HT1080 (cell line): ENCODE results near the gene CCL27. TPM values are rescaled to one million over a fixed set of nuclear protein-coding genes. Genes with fewer than 3 reads are reported as not detected.

Experiments used
- DNase-seq: peaks from one replicate; pipeline ENCODE4 v3.0.0-alpha.2; 2015; ENCODE audit warnings: low read depth
- total RNA-seq: library from RNA; depleted of rRNA; stranded (reverse); fragments of >200 nt; shearing (Covaris generic); gene quantifications from 2 replicates; pipeline ENCODE4 v1.2.3, GENCODE V29; 2014

Gene CCL27
- total RNA-seq, 1 experiment from 2014 or later, result 0.26 TPM

- DNase-seq, result no peak
These were observed 23.1 kb upstream of the CCL27 start for GRCh38 chr9:34685591-34685990.

DNA sequence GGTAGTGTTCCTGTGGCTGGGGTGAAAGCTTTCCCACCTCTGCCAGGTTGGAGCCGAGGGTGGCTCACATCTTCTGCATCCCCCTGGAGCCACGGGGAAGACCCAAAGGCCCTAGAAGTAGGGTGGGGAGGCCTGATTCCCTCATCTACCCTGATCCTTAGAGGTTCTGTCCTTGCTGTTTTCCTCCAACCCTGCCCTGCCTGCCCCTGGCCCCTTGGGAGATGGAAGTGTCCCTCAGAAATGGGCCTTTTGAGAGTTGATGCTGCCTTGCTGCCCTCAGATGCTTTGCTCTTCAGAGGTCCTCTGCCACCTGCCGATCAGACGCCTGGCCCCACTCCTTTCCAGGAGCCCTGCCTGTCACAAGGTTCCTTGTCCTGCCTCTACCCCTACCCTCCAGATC is 22.4 kb upstream of the CCL27 start:
- DNase-seq, result no peak

DNA sequence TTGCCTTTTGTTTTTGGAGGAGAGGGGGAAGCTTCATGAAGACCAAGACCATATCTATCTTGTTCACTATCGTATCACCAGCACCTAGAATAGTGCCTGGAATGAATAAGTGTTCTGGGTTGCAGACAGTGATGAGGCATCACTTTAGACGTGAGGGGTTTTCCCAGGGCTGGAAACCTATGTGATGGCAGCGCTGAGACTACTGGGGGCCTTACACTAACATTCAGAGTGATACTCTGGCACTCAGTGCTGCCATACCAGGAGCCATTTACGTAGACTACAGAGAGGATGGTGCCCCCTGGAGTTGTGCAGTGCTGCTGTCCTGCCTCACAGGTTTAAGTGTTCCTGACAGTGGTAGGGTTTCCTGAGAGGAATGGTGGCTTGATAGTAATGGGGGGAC is 21.7 kb upstream of the CCL27 start:
- no peak for DNase-seq

- DNase-seq, result no peak
These were observed 13.4 kb upstream of the CCL27 start for GRCh38 chr9:34675869-34676268.

DNA sequence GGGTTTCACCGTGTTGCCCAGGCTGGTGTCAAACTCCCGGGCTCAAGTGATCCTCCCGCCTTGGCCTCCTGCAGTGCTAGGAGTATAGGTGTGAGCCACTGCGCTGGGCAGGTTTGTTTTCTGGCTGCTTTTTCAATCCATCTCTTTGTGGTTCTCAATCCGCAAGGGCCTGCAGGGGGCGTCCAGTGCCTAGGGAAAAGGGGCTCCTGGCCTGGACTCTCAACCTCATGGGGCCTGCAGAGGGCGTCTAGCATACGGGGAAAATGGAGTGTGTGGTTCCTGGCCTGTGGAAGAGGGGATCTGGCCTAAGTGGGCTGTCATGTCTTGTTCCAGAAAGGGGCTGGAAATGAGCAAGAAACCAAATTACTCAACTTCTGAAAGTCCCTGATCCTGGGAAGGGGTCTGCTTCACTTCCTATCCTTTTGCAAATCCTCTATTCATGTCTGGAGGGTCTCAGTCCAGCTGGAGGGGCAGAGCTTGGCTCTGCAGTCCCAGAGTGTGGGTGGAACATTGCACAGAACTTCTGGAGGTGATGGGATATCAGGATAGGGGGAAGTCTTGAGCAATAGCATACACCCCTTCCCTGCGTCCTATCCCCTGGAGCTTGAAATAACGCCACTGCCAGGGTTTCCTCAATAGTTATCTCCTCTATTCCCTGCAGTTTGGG is 12.7 kb upstream of the CCL27 start:
- DNase-seq, result peak; percentile 61

- no peak for DNase-seq
These were observed 12.0 kb upstream of the CCL27 start for GRCh38 chr9:34674440-34674839.

- DNase-seq, result no peak
These were observed 8.8 kb upstream of the CCL27 start for GRCh38 chr9:34671307-34671706.

GRCh38 chr9:34669809-34670562 is 7.5 kb upstream of the CCL27 start:
- DNase-seq, result no peak

GRCh38 chr9:34665381-34666250 is 3.2 kb upstream of the CCL27 start:
- peak; percentile 76 for DNase-seq

GRCh38 chr9:34665067-34665380 is 2.6 kb upstream of the CCL27 start:
- DNase-seq, result no peak

DNA sequence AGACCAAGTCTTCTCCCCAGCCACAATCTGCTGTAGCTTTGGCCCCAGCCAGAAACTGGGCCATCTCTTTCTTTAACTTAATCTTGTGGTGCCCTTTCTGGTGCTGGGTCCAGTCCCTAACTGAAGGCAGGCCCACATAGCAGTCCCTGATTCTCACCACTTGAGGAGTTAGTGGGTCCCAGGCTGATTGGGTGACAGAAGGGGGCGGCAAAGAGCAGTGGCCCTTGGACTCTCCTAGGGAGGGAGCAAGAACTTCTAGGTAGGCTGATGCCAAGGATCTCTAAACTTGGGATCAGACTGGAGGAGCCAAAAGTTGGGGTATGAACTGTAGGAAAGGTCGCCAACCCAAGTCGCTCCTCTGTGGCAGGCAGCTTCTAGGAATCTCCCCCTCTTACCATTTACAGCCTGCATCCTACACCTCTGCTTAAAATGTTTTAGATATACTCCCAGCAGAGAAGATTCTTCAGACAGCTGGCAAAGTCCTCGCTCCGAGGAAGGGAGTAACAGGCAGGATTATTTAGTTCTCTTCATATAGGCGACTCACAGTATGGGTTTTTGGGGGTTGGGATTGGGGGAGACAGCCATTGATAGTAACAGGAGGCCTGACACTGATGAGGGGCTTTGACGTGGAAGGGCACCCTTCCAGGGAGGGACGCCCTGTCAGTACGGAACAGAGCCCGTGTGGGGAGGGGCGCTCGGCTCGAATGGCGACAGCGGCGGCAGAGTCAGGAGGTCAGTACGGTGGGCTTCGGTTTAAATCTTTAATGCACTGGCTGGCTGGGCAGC is 2.0 kb upstream of the CCL27 start:
- peak; percentile 50 for DNase-seq

DNA sequence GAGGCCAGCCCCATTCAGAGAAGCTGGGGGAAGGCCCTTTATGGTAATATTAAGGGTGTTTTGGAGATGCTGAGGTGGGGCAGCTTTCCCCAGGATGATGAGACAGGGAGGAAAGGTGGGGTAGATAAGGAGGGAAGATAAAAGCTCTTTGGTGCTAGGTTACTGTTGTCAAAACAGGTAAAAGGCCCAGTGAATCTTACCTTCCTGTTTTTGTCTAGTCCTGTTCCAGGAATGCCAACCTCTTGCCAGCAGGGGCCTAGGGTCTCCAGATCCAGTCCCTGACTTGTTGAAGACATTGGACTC is 797 bp upstream of the CCL27 start:
- DNase-seq, result no peak

GRCh38 chr9:34659592-34660253 is 2.7 kb downstream of the CCL27 start:
- peak; percentile 25 for DNase-seq

GRCh38 chr9:34658461-34658860 is 4.0 kb downstream of the CCL27 start:
- DNase-seq, result no peak

GRCh38 chr9:34656992-34657391 is 5.5 kb downstream of the CCL27 start:
- DNase-seq, result no peak

GRCh38 chr9:34655394-34655793 is 7.1 kb downstream of the CCL27 start:
- no peak for DNase-seq

GRCh38 chr9:34654323-34655051 is 8.0 kb downstream of the CCL27 start:
- DNase-seq, result no peak

DNA sequence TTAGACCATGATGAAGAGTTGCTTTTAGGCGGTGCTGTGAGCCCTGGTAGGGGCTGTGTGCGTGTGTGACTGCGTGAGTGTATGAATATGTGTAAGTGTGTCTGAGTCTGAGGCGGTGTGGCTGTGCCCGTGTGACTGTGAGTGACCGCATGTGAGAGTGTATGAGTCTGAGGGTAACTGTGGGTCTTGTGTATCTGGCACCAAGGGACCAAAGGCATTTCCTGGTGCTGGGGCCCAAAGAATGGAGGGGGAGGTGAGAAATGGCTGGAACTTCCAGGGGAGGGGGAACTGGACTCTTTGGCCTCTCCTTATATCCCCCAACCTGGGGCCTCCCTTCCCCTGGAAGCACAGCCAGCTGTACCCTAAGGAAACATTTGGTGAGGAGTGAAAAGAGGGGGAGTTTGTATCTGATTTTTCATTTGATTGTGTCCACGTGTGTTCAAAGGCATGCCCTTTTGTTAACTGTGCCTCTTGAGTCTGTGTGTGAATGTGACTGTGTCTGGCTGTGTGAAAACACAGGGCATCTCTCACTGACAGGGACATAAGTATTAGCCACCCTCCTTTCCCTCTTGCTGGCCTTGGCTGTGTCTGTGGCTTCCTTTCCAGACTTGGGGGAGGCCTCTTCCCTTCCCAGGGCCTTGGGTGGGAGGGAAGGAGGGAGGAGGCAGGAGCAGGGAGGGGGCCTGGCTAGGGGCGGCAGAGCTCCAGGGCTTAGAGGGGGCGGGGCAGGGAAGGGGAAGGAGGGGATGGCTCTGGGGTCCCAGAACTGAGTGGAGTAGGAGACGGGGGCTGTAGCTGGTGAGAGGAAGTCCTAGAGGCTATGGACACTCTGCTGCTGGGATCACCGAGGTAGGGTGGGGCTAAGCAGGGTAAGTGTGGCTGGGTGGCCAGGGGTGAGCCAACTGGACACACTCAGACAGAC is 9.0 kb downstream of the CCL27 start:
- no peak for DNase-seq

DNA sequence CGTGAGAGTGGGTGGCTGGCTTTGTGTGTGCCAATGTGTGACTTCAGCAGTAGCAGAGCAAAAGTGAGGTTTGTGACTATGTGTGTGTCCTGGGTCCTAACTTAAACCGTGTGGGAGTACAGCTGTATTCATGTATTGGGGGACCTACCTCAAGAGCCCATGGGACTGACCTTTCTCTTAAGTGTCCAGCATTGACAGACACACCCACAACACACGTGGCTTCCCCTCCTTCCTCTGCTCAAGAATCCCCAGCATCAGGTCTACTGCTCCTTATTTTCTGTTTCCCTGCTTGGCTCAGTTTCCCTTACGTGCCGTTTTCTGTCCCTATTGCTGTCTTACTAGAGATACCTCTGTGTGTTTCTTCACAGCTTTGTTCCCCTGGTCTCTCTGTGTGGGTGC is 9.9 kb downstream of the CCL27 start:
- no peak for DNase-seq
